HAP-1 (cell line): ENCODE data around the gene PCDHGA8.
"Not testable (repeated sequence)": the region's sequence is repeated elsewhere in the genome, so short reads cannot be mapped to it uniquely, and the experiment has no call there.

Source experiments
- DNase-seq, 2 experiments: peaks; one replicate each; pipeline ENCODE4 v3.0.0-alpha.2; 2016 to 2020; ENCODE audit warnings: low spot score in 2 of 2
- H3K27me3 ChIP-seq: fragments of 250-450 bp; sonication (Bioruptor Pico); 2 replicates; pipeline ENCODE4 v1.5.1; 2020; ENCODE audit warnings: low read depth, mild to moderate bottlenecking, moderate library complexity
- H3K36me3 ChIP-seq: fragments of 250-450 bp; sonication (Bioruptor Pico); replicated peaks from 2 replicates; pipeline ENCODE4 v1.5.1; 2020; ENCODE audit warnings: mild to moderate bottlenecking
- H3K4me1 ChIP-seq: fragments of 250-450 bp; sonication (Bioruptor Pico); 2 replicates; pipeline ENCODE4 v1.5.1; 2020; ENCODE audit warnings: mild to moderate bottlenecking
- H3K4me3 ChIP-seq: fragments of 250-450 bp; sonication (Bioruptor Pico); 2 replicates; pipeline ENCODE4 v1.5.1; 2020; ENCODE audit warnings: mild to moderate bottlenecking, moderate library complexity
- H3K9me3 ChIP-seq: fragments of 250-450 bp; sonication (Bioruptor Pico); 2 replicates; pipeline ENCODE4 v1.5.1; 2020; ENCODE audit warnings: mild to moderate bottlenecking, moderate library complexity
- in situ Hi-C: fragments of 300-500 bp; cut with MboI; formaldehyde crosslinking; loops from 3 replicates; pipeline ENCODE4 v1.14.3; 2020; ENCODE audit warnings: low sequenced_read_pairs, inconsistent platforms, mixed read lengths

PCDHGA8 gene

DNA sequence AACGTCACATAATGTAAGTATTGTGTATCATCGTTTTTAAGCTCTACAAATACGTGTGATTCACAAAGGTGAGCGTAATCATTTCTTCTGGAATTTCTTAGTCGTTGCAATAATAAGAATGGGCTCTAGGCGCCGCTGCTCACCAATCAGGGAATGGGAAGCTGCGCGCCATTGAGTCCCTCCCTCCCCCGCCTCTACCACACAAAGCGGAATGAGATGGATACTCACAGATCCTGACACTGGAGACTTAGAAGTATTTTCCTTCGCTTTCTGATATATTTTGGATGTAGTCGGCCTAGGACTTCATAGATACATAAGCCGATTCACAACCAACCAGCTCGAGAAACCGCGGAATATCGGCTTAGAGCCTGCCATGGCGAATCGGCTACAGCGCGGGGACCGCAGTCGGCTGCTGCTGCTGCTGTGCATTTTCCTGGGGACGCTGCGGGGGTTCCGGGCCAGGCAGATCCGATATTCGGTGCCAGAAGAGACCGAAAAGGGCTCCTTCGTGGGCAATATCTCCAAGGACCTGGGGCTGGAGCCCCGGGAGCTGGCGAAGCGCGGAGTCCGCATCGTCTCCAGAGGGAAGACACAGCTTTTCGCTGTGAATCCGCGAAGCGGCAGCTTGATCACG is 28.5 kb downstream of the PCDHGA8 start, which contains the start of gene PCDHGA11:
Gene PCDHGA11, plus strand, starts transcription at position 197 of the 634 bp plus-strand sequence. Its CDS starts 177 bp downstream, at position 374.
- no peaks in the 10 kb centered on the region for H3K36me3 ChIP-seq
- in situ Hi-C loops = no loop called here
- H3K9me3 ChIP-seq = peaks cover 2% of the 10 kb centered on the region
- no peaks in the 10 kb centered on the region for H3K27me3 ChIP-seq
- DNase-seq = peak; percentile 9 to 63
- H3K4me3 ChIP-seq = no peak within 1 kb of the TSS
- H3K4me1 ChIP-seq = no peaks in the 10 kb centered on the region

DNA sequence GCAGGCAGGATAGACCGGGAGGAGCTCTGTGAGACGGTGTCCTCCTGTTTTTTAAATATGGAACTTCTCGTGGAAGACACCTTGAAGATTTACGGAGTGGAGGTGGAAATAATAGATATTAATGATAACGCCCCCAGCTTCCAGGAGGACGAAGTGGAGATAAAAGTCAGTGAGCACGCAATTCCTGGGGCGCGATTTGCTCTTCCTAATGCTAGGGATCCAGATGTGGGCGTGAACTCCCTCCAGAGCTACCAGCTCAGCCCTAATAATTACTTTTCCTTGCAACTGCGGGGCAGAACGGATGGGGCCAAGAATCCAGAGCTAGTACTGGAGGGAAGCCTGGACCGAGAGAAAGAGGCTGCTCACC is 29.0 kb downstream of the PCDHGA8 start:
- H3K4me3 ChIP-seq = no peak overlapping the region
- in situ Hi-C loops = no loop called here

DNA sequence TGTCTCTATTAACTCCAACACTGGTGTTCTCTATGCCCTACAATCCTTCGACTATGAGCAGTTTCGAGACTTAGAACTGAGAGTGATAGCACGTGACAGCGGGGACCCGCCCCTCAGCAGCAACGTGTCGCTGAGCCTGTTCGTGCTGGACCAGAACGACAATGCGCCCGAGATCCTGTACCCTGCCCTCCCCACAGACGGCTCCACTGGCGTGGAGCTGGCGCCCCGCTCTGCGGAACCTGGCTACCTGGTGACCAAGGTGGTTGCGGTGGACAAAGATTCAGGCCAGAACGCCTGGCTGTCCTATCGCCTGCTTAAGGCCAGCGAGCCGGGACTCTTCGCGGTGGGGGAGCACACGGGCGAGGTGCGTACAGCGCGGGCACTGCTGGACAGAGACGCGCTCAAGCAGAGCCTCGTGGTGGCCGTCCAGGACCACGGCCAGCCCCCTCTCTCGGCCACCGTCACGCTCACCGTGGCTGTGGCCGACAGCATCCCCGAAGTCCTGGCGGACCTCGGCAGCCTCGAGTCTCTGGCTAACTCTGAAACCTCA is 30.4 kb downstream of the PCDHGA8 start:
- DNase-seq = no peak
- Histone ChIP-seq H3K4me1 (no peaks in the 10 kb centered on the region), H3K36me3 (no peaks in the 10 kb centered on the region), H3K4me3 (no peak overlapping the region), H3K27me3 (no peaks in the 10 kb centered on the region), H3K9me3 (no peaks in the 10 kb centered on the region; the same call in 1 of the 2 replicates)
- in situ Hi-C loops = no loop called here

More for the DNA sequence above, 29.0 kb downstream of the PCDHGA8 start:
- H3K4me1 ChIP-seq = no peaks in the 10 kb centered on the region
- H3K36me3 ChIP-seq = no peaks in the 10 kb centered on the region
- H3K9me3 ChIP-seq = no peaks in the 10 kb centered on the region; the same call in 1 of the 2 replicates
- DNase-seq = no peak
- H3K27me3 ChIP-seq = no peaks in the 10 kb centered on the region

DNA sequence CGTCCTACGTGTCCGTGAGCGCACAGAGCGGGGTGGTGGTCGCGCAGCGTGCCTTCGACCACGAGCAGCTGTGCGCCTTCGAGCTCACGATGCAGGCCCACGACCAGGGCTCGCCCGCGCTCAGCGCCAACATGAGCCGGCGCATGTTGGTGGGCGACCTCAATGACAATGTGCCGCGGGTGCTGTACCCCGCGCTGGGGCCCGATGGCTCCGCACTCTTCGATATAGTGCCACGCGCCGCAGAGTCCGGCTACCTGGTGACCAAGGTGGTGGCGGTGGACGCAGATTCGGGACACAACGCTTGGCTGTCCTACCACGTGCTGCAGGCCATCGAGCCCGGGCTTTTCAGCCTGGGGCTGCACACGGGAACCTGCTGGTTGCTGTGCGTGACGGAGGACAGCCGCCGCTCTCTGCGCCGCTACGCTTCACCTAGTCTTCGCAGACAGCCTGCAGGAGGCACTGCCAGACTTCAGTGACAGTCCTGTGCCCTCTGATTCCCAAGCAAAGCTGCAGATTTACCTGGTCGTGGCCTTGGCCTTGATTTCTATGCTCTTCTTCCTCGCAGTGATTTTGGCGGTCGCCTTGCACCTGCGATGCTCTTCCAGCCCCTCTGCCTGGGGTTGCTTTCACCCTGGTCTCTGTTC is 35.5 kb downstream of the PCDHGA8 start:
- in situ Hi-C loops = no loop called here
- Histone ChIP-seq H3K4me3 (no peak overlapping the region), H3K9me3 (no peaks in the 10 kb centered on the region), H3K27me3 (no peaks in the 10 kb centered on the region), H3K36me3 (no peaks in the 10 kb centered on the region), H3K4me1 (no peaks in the 10 kb centered on the region)
- DNase-seq = no peak

- Histone ChIP-seq H3K4me3 (no peak within 1 kb of the TSS), H3K4me1 (no peaks in the 10 kb centered on the region), H3K9me3 (no peaks in the 10 kb centered on the region), H3K27me3 (no peaks in the 10 kb centered on the region), H3K36me3 (no peaks in the 10 kb centered on the region)
- no peak for DNase-seq
- in situ Hi-C loops = no loop called here
These were observed 38.1 kb downstream of the PCDHGA8 start, which contains the start of gene PCDHGA12 for GRCh38 chr5:141430332-141431113. PCDHGA12 (plus strand) TSS chr5:141430507; CDS start chr5:141430760, 253 bp downstream.

GRCh38 chr5:141431286-141431685 is 38.9 kb downstream of the PCDHGA8 start:
- in situ Hi-C loops = no loop called here
- no peaks in the 10 kb centered on the region for H3K27me3 ChIP-seq
- H3K9me3 ChIP-seq = no peaks in the 10 kb centered on the region
- H3K36me3 ChIP-seq = no peaks in the 10 kb centered on the region
- H3K4me3 ChIP-seq = no peak overlapping the region
- no peaks in the 10 kb centered on the region for H3K4me1 ChIP-seq
- no peak for DNase-seq

DNA sequence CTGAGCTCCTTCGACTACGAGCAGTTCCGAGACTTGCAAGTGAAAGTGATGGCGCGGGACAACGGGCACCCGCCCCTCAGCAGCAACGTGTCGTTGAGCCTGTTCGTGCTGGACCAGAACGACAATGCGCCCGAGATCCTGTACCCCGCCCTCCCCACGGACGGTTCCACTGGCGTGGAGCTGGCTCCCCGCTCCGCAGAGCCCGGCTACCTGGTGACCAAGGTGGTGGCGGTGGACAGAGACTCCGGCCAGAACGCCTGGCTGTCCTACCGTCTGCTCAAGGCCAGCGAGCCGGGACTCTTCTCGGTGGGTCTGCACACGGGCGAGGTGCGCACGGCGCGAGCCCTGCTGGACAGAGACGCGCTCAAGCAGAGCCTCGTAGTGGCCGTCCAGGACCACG is 39.9 kb downstream of the PCDHGA8 start:
- H3K27me3 ChIP-seq, H3K4me3 ChIP-seq, H3K36me3 ChIP-seq, in situ Hi-C loops, H3K9me3 ChIP-seq, H3K4me1 ChIP-seq, DNase-seq: not testable (repeated sequence)

DNA sequence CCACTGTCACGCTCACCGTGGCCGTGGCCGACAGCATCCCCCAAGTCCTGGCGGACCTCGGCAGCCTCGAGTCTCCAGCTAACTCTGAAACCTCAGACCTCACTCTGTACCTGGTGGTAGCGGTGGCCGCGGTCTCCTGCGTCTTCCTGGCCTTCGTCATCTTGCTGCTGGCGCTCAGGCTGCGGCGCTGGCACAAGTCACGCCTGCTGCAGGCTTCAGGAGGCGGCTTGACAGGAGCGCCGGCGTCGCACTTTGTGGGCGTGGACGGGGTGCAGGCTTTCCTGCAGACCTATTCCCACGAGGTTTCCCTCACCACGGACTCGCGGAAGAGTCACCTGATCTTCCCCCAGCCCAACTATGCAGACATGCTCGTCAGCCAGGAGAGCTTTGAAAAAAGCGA is 40.3 kb downstream of the PCDHGA8 start:
- H3K4me1 ChIP-seq, H3K36me3 ChIP-seq, in situ Hi-C loops, H3K27me3 ChIP-seq, DNase-seq, H3K9me3 ChIP-seq, H3K4me3 ChIP-seq: not testable (repeated sequence)

DNA sequence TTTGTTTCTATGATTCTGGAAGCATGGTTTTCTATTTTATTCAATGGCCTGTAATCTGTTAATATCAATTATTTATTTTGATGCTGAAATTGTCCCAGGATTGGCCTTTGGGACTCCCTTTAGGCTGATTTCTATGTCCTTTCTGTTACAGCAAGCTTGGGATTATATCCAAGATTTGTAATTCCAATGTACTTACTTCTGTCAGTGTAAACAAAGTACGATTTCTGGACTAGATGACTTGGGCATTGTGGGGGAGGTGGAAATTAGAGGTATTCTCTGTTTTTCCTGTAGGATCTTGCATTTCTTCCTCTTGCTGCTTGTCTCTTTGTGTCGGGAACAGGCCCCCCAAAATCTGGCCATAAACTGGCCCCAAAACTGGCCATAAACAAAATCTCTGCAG is 41.6 kb downstream of the PCDHGA8 start:
- Histone ChIP-seq H3K36me3 (no peaks in the 10 kb centered on the region), H3K4me3 (no peak overlapping the region), H3K27me3 (no peaks in the 10 kb centered on the region), H3K4me1 (no peaks in the 10 kb centered on the region), H3K9me3 (no peaks in the 10 kb centered on the region)
- DNase-seq = no peak
- in situ Hi-C loops = no loop called here

GRCh38 chr5:141437221-141437620 is 44.8 kb downstream of the PCDHGA8 start:
- Histone ChIP-seq H3K4me3 (no peak overlapping the region), H3K27me3 (no peaks in the 10 kb centered on the region), H3K36me3 (no peaks in the 10 kb centered on the region), H3K4me1 (no peaks in the 10 kb centered on the region), H3K9me3 (no peaks in the 10 kb centered on the region)
- in situ Hi-C loops = no loop called here
- no peak for DNase-seq

- Histone ChIP-seq H3K27me3 (no peaks in the 10 kb centered on the region), H3K9me3 (no peaks in the 10 kb centered on the region), H3K4me3 (no peak overlapping the region), H3K36me3 (no peaks in the 10 kb centered on the region), H3K4me1 (no peaks in the 10 kb centered on the region)
- in situ Hi-C loops = no loop called here
- no peak for DNase-seq
These were observed 47.1 kb downstream of the PCDHGA8 start for GRCh38 chr5:141439411-141440141.

GRCh38 chr5:141440341-141440740 is 47.9 kb downstream of the PCDHGA8 start:
- Histone ChIP-seq H3K4me3 (no peak overlapping the region), H3K9me3 (no peaks in the 10 kb centered on the region), H3K27me3 (no peaks in the 10 kb centered on the region), H3K4me1 (no peaks in the 10 kb centered on the region; the same call in 1 of the 2 replicates), H3K36me3 (no peaks in the 10 kb centered on the region)
- in situ Hi-C loops = no loop called here
- no peak for DNase-seq

DNA sequence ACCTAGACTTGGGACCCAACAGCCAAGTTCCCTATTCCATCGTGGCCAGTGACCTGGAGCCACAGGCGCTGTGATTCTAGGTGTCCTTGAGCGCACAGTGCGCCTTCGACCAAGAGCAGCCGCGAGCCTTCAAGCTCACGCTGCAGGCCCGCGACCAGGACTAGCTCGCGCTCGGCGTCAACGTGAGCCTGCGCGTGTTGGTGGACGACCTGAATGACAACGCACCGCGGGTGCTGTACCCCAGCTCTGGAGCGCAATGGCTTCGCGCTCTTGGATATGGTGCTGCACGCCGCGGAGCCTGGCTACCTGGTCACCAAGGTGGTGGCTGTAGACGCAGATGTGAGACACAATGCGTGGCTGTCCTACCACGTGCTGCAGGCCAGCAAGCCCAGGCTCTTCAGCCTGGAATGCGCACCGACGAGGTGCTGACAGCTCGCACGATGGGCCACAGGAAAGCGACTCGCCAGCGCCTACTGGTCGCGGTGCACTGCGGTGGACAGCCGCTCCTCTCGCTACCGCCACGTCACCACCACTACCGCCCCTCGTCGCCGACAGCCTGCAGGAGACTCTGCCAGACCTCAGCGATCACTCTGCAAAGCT is 49.2 kb downstream of the PCDHGA8 start:
- in situ Hi-C loops = no loop called here
- Histone ChIP-seq H3K9me3 (no peaks in the 10 kb centered on the region), H3K36me3 (no peaks in the 10 kb centered on the region), H3K27me3 (no peaks in the 10 kb centered on the region), H3K4me3 (no peak overlapping the region), H3K4me1 (no peaks in the 10 kb centered on the region; the same call in 1 of the 2 replicates)
- no peak for DNase-seq
